AG04449 (cell line): ENCODE measurements around the gene UBAP2L.

Source experiments
- CTCF ChIA-PET: fragments of 350-600 bp; formaldehyde crosslinking; extraction: SDS; loops from one replicate; lab custom pipeline; 2021; ENCODE audit warnings: antibody characterized with exemption; lab: Yijun Ruan, JAX
- POLR2A ChIA-PET: fragments of 400-600, 350-600 bp; formaldehyde crosslinking; extraction: SDS; loops from one replicate; lab custom pipeline; 2020; ENCODE audit warnings: antibody characterized with exemption, inconsistent platforms; lab: Yijun Ruan, JAX
- DNase-seq: peaks from one replicate; pipeline ENCODE4 v3.0.0-alpha.2; 2010; ENCODE audit warnings: low read depth, low spot score
- H3K4me3 ChIP-seq: 2 replicates; pipeline ENCODE4 v1.5.1; 2011; ENCODE audit warnings: low read depth, mild to moderate bottlenecking, control low read depth, low read length
- TF ChIP-seq, protein P1 (sequence below): IDR thresholded peaks from one replicate; pipeline ENCODE4 v1.5.1; 2011; ENCODE audit warnings: mild to moderate bottlenecking, moderate library complexity, low read length, control low read depth, inconsistent platforms; ENCODE audit not compliant: insufficient read depth; ENCODE audit errors: missing control alignments

The UBAP2L gene

DNA sequence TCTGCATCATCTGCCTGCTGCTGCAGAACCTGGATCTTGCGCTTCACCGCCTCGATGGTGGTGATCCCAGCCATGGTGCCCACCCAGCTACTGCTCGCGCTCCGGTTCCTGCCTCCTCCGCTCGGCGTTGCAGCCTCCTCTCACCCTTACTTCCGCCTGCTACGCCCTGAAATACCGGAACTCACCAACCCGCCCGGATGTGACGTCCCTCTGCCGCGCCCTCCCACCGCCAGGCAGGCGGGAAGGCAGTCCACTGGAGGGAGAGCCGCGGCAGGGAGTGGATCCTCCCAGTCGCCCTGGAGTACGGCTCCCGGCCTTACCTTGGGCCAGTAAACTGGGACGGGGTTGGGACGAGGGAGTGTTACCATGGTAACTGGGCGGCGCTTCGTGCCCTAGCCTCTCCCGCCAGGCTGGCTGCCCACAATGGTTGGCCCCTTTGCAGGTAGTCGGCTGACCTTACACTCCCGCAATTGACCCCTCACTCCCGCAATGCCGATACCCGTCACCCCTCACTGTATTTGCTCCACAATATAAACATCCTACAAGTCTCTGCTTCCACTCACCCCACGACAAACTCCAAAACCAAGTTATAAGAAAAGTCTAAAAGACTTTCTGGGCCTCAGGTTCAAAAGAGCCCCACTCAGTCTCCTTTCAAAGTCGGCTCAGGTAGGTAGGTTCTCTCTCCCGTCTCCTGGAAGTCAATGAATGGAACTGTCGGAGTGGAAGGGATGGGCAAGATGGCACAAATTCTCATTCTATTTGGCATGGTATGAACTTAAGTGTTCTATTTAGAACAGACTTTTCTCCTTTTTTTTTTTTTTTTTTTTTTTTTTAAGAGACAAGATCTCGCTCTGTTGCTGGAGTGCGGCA, 37.5 kb upstream of the UBAP2L start:
- H3K4me3 ChIP-seq = peak overlapping the region; percentile 100
- DNase-seq = peak; percentile 50
- TF ChIP-seq, protein P1, sequence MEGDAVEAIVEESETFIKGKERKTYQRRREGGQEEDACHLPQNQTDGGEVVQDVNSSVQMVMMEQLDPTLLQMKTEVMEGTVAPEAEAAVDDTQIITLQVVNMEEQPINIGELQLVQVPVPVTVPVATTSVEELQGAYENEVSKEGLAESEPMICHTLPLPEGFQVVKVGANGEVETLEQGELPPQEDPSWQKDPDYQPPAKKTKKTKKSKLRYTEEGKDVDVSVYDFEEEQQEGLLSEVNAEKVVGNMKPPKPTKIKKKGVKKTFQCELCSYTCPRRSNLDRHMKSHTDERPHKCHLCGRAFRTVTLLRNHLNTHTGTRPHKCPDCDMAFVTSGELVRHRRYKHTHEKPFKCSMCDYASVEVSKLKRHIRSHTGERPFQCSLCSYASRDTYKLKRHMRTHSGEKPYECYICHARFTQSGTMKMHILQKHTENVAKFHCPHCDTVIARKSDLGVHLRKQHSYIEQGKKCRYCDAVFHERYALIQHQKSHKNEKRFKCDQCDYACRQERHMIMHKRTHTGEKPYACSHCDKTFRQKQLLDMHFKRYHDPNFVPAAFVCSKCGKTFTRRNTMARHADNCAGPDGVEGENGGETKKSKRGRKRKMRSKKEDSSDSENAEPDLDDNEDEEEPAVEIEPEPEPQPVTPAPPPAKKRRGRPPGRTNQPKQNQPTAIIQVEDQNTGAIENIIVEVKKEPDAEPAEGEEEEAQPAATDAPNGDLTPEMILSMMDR = no peak
- CTCF ChIA-PET = interaction anchor here (0.9 kb wide), 1 partner anchor 16 kb away, joined by 4 read pairs; no protein-coding TSS in a partner anchor
- POLR2A ChIA-PET = no interaction called here

DNA sequence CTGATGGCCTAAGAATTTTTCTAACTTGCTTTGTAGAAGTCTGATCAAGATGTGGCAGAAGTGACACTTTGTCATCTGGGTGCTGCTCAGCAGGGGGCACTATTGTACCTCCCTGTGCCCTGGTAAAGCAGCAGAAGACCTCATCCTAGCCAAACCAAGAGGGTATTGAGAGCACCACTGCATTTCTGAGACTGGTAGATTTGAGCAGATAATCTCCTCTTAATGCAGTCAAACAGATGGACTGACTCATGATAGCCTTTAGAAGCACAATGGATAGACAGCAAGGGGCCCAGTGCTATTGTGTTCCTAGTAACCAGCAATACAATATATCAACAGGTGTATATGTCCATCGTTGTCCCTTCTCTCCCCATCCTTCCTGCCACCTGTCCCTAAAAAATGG, 34.6 kb upstream of the UBAP2L start:
- ChIA-PET POLR2A (no interaction called here), CTCF (no interaction called here)
- TF ChIP-seq, protein P1 = peak; percentile 30
- no peak overlapping the region for H3K4me3 ChIP-seq
- DNase-seq = no peak

DNA sequence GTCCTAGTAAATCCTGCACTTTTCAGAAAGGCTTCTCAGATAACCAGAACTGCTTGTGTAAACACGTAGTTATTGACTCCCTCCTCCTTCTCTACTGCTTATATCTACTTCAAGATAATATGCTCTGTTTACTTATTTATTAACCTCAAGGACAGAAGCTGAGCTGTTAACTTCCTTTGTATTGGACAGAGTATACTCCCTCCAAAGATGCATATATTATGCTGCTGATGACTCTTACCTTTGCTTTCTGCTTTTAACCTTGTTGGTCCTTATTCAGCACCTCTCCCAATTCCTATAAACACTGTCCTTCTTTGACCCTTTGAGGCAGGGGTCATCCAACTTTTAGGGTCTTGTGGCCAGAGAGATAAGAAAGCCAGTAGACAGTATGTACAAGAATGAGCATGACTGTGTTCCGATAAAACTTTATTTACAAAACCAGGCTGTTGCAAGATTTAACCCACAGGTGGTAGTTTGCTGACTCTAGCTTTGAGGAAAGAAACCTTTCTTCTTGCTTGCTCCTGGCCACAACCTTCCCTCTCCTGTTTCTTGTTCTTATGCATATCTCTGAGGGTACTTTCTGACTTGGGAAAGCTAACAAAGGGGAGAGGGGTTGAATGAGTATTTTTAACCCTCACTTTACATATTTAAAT, 33.8 kb upstream of the UBAP2L start:
- no peak overlapping the region for H3K4me3 ChIP-seq

DNA sequence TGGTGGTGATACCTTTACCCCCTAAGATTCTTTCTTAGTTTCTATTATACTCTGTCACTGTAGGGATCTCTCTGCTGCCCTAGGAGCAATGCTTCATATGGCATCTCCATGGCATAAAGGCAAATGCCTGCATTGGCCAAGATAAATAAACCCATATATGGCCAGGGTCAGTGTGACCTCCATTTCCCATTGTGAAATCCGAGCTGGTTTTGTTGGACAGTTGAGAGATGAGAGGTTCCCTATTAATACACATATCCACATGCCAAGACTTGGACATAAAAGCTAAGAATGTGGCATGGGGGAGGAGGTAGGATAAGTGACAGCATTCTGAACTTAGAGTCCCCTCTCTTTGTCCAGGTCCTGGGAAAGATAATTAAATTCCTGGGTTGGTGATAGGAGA, 30.2 kb upstream of the UBAP2L start:
- ChIA-PET CTCF (interaction anchor here (0.9 kb wide), 2 partner anchors 8 to 9 kb away, joined by 4 read pairs; no protein-coding TSS in a partner anchor), POLR2A (no interaction called here)
- no peak for DNase-seq

More for the DNA sequence above, 33.8 kb upstream of the UBAP2L start:
- ChIA-PET CTCF (interaction anchor here (0.9 kb wide), 1 partner anchor 149 kb away, joined by 3 read pairs; no protein-coding TSS in a partner anchor), POLR2A (no interaction called here)
- TF ChIP-seq, protein P1 = no peak
- no peak for DNase-seq

DNA sequence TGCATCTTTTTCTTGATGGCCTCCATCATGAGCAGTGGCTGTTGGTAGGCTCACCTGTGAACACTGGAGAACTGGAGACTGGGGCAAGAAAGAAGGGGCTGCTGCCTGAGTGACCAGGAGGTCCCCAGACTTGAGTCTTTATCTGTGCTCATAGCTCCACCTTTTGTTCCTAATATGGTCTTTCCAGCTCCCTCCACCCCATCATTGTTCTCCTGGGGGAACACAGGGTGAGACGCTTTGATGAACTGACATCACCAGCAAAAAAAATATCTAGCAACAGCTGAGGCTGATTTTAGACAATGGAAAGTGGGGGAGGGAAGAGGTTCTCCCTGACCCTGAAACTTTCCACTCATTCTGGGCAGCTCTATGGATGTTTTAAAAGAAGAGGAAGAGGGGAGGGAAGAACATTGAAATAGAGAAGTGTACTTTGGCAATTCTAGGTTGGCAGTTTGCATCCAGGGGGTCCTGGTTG, 28.7 kb upstream of the UBAP2L start, which contains the start of gene TPM3:
Gene TPM3 (minus strand): TSS at position 111 of the 472 bp plus-strand sequence. CDS start 82 bp downstream, at position 29.
- TF ChIP-seq, protein P1 = no peak
- H3K4me3 ChIP-seq = no peak within 1 kb of the TSS
- ChIA-PET POLR2A (no interaction called here), CTCF (interaction anchor here (1.4 kb wide), 1 partner anchor 11 kb away, joined by 3 read pairs; no protein-coding TSS in a partner anchor)
- no peak for DNase-seq

More for the DNA sequence above, 30.2 kb upstream of the UBAP2L start:
- no peak overlapping the region for H3K4me3 ChIP-seq
- TF ChIP-seq, protein P1 = no peak
